Mesothelial cell of epicardium (in vitro differentiated cells): Measurements from ENCODE around the gene HTR7. TPM values are rescaled to one million over a fixed set of nuclear protein-coding genes. Genes with fewer than 3 reads are reported as not detected.

Experiments
- DNase-seq, 2 experiments: peaks; one replicate each; pipeline ENCODE4 v3.0.0; 2021; ENCODE audit warnings: low spot score in 2 of 2; ENCODE audit not compliant: unreplicated experiment in 2 of 2
- H3K27ac Mint-ChIP-seq: 2 replicates; pipeline ENCODE4 v1.8.0; 2021; ENCODE audit warnings: mixed read lengths
- H3K27me3 Mint-ChIP-seq: 2 replicates; pipeline ENCODE4 v1.8.0; 2021; ENCODE audit warnings: low read depth, mixed read lengths
- H3K36me3 Mint-ChIP-seq: 2 replicates; pipeline ENCODE4 v1.8.0; 2021; ENCODE audit warnings: mixed read lengths
- H3K4me1 Mint-ChIP-seq: 2 replicates; pipeline ENCODE4 v1.8.0; 2021; ENCODE audit warnings: mixed read lengths
- H3K4me3 Mint-ChIP-seq: 2 replicates; pipeline ENCODE4 v1.8.0; 2021; ENCODE audit warnings: mild to moderate bottlenecking, moderate library complexity, mixed read lengths
- H3K9me3 Mint-ChIP-seq: 2 replicates; pipeline ENCODE4 v1.8.0; 2021; ENCODE audit warnings: mixed read lengths
- total RNA-seq: library from RNA; stranded (reverse); gene quantifications from 3 replicates; pipeline ENCODE4 v1.2.1, GENCODE V29; 2021
- TF ChIP-seq, protein P1 (sequence below): fragments of 200-600 bp; sonication (generic); IDR thresholded peaks from one replicate; pipeline ENCODE4 v1.5.0; 2021; ENCODE audit warnings: antibody characterized with exemption; ENCODE audit not compliant: unreplicated experiment

The HTR7 gene
- total RNA-seq, 1 donor from 2014 or later, result 3.4 TPM

- no peaks in the 10 kb centered on the region for H3K4me1 Mint-ChIP-seq
- TF ChIP-seq, protein P1, sequence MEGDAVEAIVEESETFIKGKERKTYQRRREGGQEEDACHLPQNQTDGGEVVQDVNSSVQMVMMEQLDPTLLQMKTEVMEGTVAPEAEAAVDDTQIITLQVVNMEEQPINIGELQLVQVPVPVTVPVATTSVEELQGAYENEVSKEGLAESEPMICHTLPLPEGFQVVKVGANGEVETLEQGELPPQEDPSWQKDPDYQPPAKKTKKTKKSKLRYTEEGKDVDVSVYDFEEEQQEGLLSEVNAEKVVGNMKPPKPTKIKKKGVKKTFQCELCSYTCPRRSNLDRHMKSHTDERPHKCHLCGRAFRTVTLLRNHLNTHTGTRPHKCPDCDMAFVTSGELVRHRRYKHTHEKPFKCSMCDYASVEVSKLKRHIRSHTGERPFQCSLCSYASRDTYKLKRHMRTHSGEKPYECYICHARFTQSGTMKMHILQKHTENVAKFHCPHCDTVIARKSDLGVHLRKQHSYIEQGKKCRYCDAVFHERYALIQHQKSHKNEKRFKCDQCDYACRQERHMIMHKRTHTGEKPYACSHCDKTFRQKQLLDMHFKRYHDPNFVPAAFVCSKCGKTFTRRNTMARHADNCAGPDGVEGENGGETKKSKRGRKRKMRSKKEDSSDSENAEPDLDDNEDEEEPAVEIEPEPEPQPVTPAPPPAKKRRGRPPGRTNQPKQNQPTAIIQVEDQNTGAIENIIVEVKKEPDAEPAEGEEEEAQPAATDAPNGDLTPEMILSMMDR, result no peak
Measured at GRCh38 chr10:90889636-90890035, 31.8 kb upstream of the HTR7 start.

GRCh38 chr10:90888387-90888786, 30.5 kb upstream of the HTR7 start:
- no peaks in the 10 kb centered on the region for H3K9me3 Mint-ChIP-seq
- peaks cover 30% of the 10 kb centered on the region for H3K36me3 Mint-ChIP-seq
- H3K27me3 Mint-ChIP-seq, result no peaks in the 10 kb centered on the region
- no peak overlapping the region for H3K27ac Mint-ChIP-seq
- TF ChIP-seq, protein P1, result no peak
- DNase-seq, result no peak
- no peaks in the 10 kb centered on the region for H3K4me1 Mint-ChIP-seq
- H3K4me3 Mint-ChIP-seq, result no peak overlapping the region

More at GRCh38 chr10:90889636-90890035, 31.8 kb upstream of the HTR7 start:
- no peak for DNase-seq
- Mint-ChIP-seq H3K27ac (no peak overlapping the region), H3K36me3 (peaks cover 36% of the 10 kb centered on the region), H3K9me3 (no peaks in the 10 kb centered on the region), H3K27me3 (no peaks in the 10 kb centered on the region), H3K4me3 (no peak overlapping the region)

DNA sequence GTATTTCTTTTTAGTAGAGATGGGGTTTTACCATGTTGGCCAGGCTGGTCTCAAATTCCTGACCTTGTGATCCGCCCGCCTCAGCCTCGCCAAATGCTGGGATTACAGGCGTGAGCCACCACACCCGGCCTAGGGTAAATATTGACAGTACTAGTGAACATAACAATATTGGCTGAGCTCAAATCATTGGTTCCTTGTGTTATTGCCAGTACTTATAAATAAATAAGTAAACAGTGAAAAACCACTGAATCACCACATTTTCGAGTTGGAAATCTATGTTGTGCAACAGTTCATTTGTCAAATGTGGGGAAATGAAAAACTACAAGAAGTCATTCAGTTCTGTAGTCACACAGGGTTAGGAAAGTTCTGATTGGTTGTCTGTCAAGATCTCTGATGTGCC, 29.7 kb upstream of the HTR7 start:
- TF ChIP-seq, protein P1, result no peak
- no peaks in the 10 kb centered on the region for H3K27me3 Mint-ChIP-seq
- H3K27ac Mint-ChIP-seq, result no peak overlapping the region
- no peaks in the 10 kb centered on the region for H3K9me3 Mint-ChIP-seq
- no peak overlapping the region for H3K4me3 Mint-ChIP-seq
- no peak for DNase-seq
- no peaks in the 10 kb centered on the region for H3K4me1 Mint-ChIP-seq
- peaks cover 30% of the 10 kb centered on the region for H3K36me3 Mint-ChIP-seq

DNA sequence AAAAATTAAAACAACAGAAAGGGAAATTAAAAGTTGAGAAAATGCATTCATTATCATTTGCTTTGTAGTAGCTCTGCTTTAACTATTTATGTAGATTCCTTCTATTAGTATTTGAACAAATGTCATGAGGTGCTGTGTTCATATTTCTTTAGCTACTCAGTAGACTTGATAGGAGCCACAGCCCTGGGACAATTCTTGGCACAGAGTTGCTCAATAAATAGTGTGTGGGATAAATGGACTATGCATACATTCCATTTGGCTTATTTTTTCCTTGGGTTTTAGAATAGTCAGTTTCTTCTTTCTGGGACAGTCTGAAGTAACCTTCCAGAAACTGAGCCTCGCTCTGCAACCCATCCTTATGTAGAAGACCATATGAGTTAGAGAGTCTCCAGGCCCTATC, 27.3 kb upstream of the HTR7 start:
- Mint-ChIP-seq H3K27me3 (no peaks in the 10 kb centered on the region), H3K4me3 (no peak overlapping the region), H3K36me3 (peaks cover 27% of the 10 kb centered on the region), H3K27ac (no peak overlapping the region), H3K4me1 (no peaks in the 10 kb centered on the region), H3K9me3 (no peaks in the 10 kb centered on the region)
- TF ChIP-seq, protein P1, result no peak
- DNase-seq, result no peak

DNA sequence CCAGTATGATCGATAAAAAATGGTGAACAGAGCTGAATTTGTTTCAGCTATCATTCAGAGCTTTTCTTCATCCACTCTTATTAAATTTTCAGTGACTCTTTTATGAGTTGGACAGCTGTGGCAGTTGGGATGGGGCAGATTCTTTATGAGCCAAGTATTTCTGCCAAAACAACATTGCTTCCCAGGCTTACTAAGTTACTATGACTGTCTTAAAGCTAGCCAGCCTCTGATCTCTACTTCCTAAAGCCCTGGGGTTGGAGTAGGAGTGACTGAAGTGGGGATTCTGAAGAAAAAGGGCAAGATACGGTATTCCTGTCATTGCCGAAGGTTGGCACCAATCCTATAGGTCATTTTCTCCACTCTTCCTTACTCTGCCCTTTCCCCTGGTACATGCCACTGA, 26.6 kb upstream of the HTR7 start:
- TF ChIP-seq, protein P1, result no peak
- no peak for DNase-seq
- Mint-ChIP-seq H3K9me3 (no peaks in the 10 kb centered on the region), H3K27me3 (no peaks in the 10 kb centered on the region), H3K4me1 (no peaks in the 10 kb centered on the region), H3K4me3 (no peak overlapping the region), H3K36me3 (peaks cover 27% of the 10 kb centered on the region), H3K27ac (no peak overlapping the region)
